Hindlimb muscle (tissue), 1 donor: ENCODE data around the gene NEDD1. TPM values are rescaled to one million over a fixed set of nuclear protein-coding genes. Genes with fewer than 3 reads are reported as not detected.

Experiments used
- DNase-seq: peaks from one replicate; pipeline ENCODE4 v3.0.0-alpha.2; 2013
- polyA plus RNA-seq: library from polyadenylated mRNA; unstranded; fragments of 120-200 nt; gene quantifications from one replicate; pipeline ENCODE4 v1.2.1, GENCODE V29; 2013; ENCODE audit not compliant: insufficient read length

Gene NEDD1
- polyA plus RNA-seq, 1 donor = 19.2 TPM

- DNase-seq = no peak
Measured at GRCh38 chr12:96901175-96901574, 5.9 kb upstream of the NEDD1 start.

- no peak for DNase-seq
Measured at GRCh38 chr12:96902076-96902475, 5.0 kb upstream of the NEDD1 start.

GRCh38 chr12:96906498-96906848 lies 584 bp upstream of the NEDD1 start:
- DNase-seq = no peak

- no peak for DNase-seq
Measured at GRCh38 chr12:96907671-96908422, 790 bp downstream of the NEDD1 start.

GRCh38 chr12:96908423-96908675 lies 1.3 kb downstream of the NEDD1 start:
- no peak for DNase-seq

GRCh38 chr12:96912261-96912660 lies 5.2 kb downstream of the NEDD1 start:
- DNase-seq = no peak

GRCh38 chr12:96912943-96913342 lies 5.9 kb downstream of the NEDD1 start:
- no peak for DNase-seq

- DNase-seq = no peak
Measured at GRCh38 chr12:96919510-96920210, 12.6 kb downstream of the NEDD1 start.

GRCh38 chr12:96948782-96949181 lies 41.7 kb downstream of the NEDD1 start:
- DNase-seq = no peak

- DNase-seq = no peak
Measured at GRCh38 chr12:96979532-96979931, 72.5 kb downstream of the NEDD1 start.

GRCh38 chr12:96980991-96981414 lies 73.9 kb downstream of the NEDD1 start:
- DNase-seq = peak; percentile 27

GRCh38 chr12:96981911-96982310 lies 74.9 kb downstream of the NEDD1 start:
- DNase-seq = no peak

- DNase-seq = no peak
Measured at GRCh38 chr12:96982671-96983070, 75.6 kb downstream of the NEDD1 start.

- DNase-seq = no peak
Measured at GRCh38 chr12:96985515-96986362, 78.7 kb downstream of the NEDD1 start.

GRCh38 chr12:96986883-96987523 lies 79.9 kb downstream of the NEDD1 start:
- DNase-seq = no peak

GRCh38 chr12:96988919-96989318 lies 81.9 kb downstream of the NEDD1 start:
- no peak for DNase-seq

- no peak for DNase-seq
Measured at GRCh38 chr12:96989916-96990315, 82.9 kb downstream of the NEDD1 start.

- DNase-seq = no peak
Measured at GRCh38 chr12:96994900-96995299, 87.8 kb downstream of the NEDD1 start.

GRCh38 chr12:96995861-96996260 lies 88.8 kb downstream of the NEDD1 start:
- no peak for DNase-seq

- no peak for DNase-seq
Measured at GRCh38 chr12:96997797-96998484, 90.9 kb downstream of the NEDD1 start.

GRCh38 chr12:97003276-97003675 lies 96.2 kb downstream of the NEDD1 start:
- DNase-seq = no peak
